ENCODE measurements around the gene PCNT. TPM values are rescaled to one million over a fixed set of nuclear protein-coding genes. Genes with fewer than 3 reads are reported as not detected.

Gene PCNT
- total and polyA plus RNA-seq, 2 of the 8 experiments (the other 6 are each of a cell fraction or from before 2014, with no cell fraction given): 9.9 to 45.1 TPM

DNA sequence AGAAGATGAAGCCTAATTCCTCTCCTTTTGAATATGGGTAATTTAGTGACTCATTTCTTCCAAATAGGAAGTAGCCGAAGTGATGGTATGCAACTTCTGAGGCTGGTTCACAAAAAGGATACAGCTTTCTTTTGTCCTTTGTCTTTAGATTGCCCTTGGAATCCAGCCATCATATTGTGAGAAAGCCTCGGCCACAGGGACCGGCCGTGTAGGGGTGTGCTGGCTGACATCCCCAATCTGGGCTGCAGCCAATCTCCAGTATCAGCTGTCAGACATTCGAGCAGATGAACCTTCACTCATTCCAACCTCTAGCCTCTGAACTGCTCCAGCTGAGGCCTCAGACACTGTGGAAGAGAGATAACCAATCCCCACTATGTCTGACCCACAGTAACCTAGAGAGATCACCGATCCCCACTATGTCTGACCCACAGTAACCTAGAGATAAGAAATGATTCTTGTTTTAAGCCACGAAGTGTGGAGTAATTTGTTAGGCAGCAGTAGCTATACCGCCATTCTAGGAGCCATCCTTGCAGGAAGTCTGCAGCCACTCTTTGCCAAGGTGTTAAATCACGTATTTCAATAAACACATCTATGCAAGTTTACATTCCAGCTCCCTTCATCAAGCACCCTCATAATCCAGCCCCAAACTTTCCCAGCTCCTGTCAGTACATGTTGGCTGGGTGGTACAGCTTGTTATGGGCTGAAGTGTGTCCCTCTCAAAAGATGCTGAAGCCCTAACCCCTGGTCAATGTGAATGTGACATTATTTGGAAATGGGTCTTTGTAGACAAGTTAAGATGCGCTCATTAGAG is 131.8 kb downstream of the PCNT start (continued):
- TF ChIP-seq, protein P1, sequence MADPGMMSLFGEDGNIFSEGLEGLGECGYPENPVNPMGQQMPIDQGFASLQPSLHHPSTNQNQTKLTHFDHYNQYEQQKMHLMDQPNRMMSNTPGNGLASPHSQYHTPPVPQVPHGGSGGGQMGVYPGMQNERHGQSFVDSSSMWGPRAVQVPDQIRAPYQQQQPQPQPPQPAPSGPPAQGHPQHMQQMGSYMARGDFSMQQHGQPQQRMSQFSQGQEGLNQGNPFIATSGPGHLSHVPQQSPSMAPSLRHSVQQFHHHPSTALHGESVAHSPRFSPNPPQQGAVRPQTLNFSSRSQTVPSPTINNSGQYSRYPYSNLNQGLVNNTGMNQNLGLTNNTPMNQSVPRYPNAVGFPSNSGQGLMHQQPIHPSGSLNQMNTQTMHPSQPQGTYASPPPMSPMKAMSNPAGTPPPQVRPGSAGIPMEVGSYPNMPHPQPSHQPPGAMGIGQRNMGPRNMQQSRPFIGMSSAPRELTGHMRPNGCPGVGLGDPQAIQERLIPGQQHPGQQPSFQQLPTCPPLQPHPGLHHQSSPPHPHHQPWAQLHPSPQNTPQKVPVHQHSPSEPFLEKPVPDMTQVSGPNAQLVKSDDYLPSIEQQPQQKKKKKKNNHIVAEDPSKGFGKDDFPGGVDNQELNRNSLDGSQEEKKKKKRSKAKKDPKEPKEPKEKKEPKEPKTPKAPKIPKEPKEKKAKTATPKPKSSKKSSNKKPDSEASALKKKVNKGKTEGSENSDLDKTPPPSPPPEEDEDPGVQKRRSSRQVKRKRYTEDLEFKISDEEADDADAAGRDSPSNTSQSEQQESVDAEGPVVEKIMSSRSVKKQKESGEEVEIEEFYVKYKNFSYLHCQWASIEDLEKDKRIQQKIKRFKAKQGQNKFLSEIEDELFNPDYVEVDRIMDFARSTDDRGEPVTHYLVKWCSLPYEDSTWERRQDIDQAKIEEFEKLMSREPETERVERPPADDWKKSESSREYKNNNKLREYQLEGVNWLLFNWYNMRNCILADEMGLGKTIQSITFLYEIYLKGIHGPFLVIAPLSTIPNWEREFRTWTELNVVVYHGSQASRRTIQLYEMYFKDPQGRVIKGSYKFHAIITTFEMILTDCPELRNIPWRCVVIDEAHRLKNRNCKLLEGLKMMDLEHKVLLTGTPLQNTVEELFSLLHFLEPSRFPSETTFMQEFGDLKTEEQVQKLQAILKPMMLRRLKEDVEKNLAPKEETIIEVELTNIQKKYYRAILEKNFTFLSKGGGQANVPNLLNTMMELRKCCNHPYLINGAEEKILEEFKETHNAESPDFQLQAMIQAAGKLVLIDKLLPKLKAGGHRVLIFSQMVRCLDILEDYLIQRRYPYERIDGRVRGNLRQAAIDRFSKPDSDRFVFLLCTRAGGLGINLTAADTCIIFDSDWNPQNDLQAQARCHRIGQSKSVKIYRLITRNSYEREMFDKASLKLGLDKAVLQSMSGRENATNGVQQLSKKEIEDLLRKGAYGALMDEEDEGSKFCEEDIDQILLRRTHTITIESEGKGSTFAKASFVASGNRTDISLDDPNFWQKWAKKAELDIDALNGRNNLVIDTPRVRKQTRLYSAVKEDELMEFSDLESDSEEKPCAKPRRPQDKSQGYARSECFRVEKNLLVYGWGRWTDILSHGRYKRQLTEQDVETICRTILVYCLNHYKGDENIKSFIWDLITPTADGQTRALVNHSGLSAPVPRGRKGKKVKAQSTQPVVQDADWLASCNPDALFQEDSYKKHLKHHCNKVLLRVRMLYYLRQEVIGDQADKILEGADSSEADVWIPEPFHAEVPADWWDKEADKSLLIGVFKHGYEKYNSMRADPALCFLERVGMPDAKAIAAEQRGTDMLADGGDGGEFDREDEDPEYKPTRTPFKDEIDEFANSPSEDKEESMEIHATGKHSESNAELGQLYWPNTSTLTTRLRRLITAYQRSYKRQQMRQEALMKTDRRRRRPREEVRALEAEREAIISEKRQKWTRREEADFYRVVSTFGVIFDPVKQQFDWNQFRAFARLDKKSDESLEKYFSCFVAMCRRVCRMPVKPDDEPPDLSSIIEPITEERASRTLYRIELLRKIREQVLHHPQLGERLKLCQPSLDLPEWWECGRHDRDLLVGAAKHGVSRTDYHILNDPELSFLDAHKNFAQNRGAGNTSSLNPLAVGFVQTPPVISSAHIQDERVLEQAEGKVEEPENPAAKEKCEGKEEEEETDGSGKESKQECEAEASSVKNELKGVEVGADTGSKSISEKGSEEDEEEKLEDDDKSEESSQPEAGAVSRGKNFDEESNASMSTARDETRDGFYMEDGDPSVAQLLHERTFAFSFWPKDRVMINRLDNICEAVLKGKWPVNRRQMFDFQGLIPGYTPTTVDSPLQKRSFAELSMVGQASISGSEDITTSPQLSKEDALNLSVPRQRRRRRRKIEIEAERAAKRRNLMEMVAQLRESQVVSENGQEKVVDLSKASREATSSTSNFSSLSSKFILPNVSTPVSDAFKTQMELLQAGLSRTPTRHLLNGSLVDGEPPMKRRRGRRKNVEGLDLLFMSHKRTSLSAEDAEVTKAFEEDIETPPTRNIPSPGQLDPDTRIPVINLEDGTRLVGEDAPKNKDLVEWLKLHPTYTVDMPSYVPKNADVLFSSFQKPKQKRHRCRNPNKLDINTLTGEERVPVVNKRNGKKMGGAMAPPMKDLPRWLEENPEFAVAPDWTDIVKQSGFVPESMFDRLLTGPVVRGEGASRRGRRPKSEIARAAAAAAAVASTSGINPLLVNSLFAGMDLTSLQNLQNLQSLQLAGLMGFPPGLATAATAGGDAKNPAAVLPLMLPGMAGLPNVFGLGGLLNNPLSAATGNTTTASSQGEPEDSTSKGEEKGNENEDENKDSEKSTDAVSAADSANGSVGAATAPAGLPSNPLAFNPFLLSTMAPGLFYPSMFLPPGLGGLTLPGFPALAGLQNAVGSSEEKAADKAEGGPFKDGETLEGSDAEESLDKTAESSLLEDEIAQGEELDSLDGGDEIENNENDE (IDR thresholded peaks at IDR 0.05; ENCODE audit: insufficient replicate concordance, low read length): no peak
- no peak for TF ChIP-seq CHD2 (IDR thresholded peaks at IDR 0.05; ENCODE audit: low read length)
- no peak for TF ChIP-seq MAFK (IDR thresholded peaks at IDR 0.05; ENCODE audit: low read depth, low read length)
- no peak for TF ChIP-seq RAD21 (IDR thresholded peaks at IDR 0.05 in 1 of 2, conservative IDR thresholded peaks at IDR 0.05 in 1 of 2; ENCODE audit: low read depth in 2 of 2, low read length in 2 of 2)
- TF ChIP-seq YY1 (IDR thresholded peaks at IDR 0.05; ENCODE audit: low read depth, low read length): no peak
- no peak for TF ChIP-seq SP2 (IDR thresholded peaks at IDR 0.05; ENCODE audit: low read length)
- TF ChIP-seq FOSL1 (IDR thresholded peaks at IDR 0.05; ENCODE audit: insufficient read depth, low read depth, low read length): no peak
- no peak for TF ChIP-seq ZNF274 (IDR thresholded peaks at IDR 0.05; ENCODE audit: borderline replicate concordance, extremely low read depth, low read length)
